ENCODE data around the gene FBXL13. TPM values are rescaled to one million over a fixed set of nuclear protein-coding genes. Genes with fewer than 3 reads are reported as not detected.
"Not testable (repeated sequence)": the region's sequence is repeated elsewhere in the genome, so short reads cannot be mapped to it uniquely, and the experiment has no call there.

The FBXL13 gene
- total and polyA plus RNA-seq, 5 experiments from 2014 or later, result 0.28 to 3.3 (median 1.3) TPM

DNA sequence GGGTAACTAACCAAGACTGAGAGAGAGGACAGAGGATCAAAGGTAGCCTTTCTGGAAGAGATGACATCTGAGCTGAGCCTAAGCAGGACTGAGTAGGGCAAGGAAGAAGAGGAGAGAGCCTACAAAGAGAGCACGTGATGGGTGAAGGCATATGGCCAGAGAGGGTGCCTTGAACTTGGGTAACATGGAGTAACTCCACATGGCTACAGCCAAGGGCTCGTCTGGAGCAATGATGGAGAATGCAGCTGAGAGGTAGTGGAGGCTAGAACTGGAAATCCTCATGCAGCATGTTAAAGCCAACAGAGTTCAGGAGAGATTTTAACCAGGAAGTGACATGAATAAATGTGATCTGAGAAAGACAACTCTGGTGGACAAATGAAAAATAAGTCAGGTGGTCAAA is 84.0 kb downstream of the FBXL13 start:
- no peaks in the 10 kb centered on the region for H3K9me3 Mint-ChIP-seq
- no peak overlapping the region for H3K27ac Mint-ChIP-seq
- H3K4me3 Mint-ChIP-seq, result no peak overlapping the region
- no peak for DNase-seq
- no peak for ATAC-seq
- peaks cover 0 to 7% (median 0%) of the 10 kb centered on the region in 4 donors for H3K4me1 Mint-ChIP-seq
- no peaks in the 10 kb centered on the region for H3K27me3 Mint-ChIP-seq
- POLR2A ChIA-PET, result no interaction called here
- no peaks in the 10 kb centered on the region for H3K36me3 Mint-ChIP-seq

DNA sequence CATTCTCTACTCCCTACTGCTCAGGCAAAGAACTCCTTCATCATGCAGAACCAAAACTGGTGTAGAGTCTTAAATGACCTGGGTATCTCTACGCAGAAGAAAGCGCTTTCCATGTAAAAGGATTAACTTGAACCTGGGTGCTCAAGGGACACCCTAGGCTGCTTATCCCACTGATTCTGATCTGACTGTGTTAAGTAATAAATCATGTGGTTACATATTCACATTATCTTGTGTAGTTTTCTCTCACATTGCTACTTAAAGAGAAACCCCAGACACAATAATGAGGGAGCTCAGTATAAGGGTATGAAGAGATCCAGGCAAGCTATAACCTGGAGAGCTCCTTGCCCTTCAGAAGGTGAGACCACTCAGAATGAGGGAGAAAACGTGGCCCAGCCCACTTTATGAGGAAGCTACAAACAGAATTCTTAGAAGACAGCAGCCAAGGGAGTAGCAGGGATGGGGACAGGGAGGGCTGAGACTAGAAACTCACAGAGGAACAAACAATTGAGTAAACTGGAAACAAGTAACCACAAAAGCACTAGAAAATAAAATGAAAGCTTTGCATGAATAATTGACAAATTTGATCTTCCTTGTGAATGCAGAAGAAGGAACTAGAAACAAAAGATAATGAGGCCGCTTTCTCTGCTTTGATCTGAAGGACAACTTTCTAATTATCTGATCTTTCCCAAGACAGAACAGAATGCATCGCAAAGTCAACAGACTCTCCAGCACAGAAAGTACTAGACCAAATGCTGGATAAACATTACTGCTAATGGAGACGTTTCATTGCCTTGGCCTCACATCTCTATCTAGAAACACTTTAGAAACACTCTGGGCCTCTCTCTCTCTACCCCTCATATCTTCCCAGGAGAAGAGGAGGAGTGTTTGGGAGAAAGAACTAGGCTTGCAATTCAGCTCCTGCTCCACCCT is 85.7 kb downstream of the FBXL13 start:
- Mint-ChIP-seq H3K4me3 (no peak overlapping the region), H3K9me3 (no peaks in the 10 kb centered on the region), H3K4me1 (peaks cover 0 to 7% (median 0%) of the 10 kb centered on the region in 4 donors), H3K27ac (no peak overlapping the region), H3K27me3 (no peaks in the 10 kb centered on the region), H3K36me3 (no peaks in the 10 kb centered on the region)
- ATAC-seq (no peak), DNase-seq (no peak)
- POLR2A ChIA-PET, result no interaction called here

DNA sequence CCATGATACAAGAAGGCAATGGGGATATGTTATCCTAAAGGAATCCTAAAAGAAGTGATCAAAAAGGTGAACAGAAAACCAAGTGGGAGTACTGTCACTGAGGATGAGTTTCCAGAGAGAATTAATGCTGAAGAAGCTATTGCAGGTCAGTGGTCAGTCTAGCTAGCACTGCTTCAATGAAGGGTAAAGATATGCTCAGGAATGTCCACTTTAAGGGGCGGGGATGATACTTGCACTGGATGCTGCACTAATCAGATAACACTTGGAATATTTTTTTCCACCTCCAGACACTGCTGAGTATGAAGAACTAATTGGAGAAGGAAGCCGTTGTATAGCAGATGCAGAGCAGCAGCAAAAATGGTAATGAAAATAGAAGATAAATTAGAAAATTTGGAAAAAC is 86.5 kb downstream of the FBXL13 start:
- Mint-ChIP-seq H3K4me3 (no peak overlapping the region), H3K27ac (no peak overlapping the region), H3K27me3 (no peaks in the 10 kb centered on the region), H3K9me3 (no peaks in the 10 kb centered on the region), H3K4me1 (peaks cover 0 to 7% (median 0%) of the 10 kb centered on the region in 4 donors), H3K36me3 (no peaks in the 10 kb centered on the region)
- POLR2A ChIA-PET, result no interaction called here
- ATAC-seq, result no peak
- no peak for DNase-seq

DNA sequence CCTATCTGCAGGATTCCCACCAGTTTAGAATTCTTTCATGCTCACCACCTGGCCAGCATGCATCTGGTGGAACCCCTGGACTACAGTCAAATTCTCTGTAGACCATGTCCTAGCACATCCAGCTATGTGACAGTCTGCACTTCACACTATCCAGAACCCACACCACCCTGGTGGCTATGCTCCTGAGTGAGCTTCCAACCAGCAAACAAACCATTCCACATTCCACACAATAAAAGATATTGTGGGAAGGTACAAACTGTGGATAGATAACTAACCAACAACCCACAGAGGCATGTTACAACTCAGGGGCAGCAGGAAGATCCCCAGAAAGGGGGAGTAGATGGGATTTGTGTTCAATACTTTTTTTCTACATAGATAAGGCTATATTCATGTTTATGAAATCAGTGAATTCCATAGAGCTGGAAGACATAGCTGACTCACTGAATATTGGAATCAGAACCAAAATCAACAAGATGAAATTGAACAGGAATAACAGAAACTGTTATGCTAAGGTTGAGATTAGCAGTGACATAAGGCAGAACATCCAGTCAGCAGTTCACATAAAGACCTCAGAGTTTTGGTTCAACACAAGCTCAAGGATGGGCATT is 89.3 kb downstream of the FBXL13 start:
- no peaks in the 10 kb centered on the region for H3K36me3 Mint-ChIP-seq
- POLR2A ChIA-PET, result no interaction called here
- peaks cover 0 to 5% (median 0%) of the 10 kb centered on the region in 4 donors for H3K4me1 Mint-ChIP-seq
- ATAC-seq (no peak), DNase-seq (no peak)
- no peak overlapping the region for H3K4me3 Mint-ChIP-seq
- H3K9me3 Mint-ChIP-seq, result no peaks in the 10 kb centered on the region
- H3K27ac Mint-ChIP-seq, result no peak overlapping the region
- no peaks in the 10 kb centered on the region for H3K27me3 Mint-ChIP-seq

DNA sequence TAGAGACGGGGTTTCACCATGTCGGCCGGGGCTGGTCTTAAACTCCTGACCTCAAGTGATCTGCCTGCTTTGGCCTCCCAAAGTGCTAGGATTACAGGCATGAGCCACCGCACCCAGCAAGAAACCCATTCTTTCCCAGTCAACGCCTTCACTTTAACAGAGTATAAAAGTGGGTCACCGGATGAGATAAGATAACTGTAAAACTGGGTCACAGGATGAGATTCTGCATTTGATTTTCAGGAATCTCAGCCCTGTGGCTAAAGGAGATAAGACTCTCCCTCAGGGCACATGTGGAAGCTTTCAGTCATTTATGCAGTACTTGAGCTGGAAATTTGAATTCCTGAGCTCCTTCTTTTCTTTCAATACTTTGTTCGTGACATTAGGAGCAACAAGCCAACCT is 91.0 kb downstream of the FBXL13 start:
- POLR2A ChIA-PET, result no interaction called here

DNA sequence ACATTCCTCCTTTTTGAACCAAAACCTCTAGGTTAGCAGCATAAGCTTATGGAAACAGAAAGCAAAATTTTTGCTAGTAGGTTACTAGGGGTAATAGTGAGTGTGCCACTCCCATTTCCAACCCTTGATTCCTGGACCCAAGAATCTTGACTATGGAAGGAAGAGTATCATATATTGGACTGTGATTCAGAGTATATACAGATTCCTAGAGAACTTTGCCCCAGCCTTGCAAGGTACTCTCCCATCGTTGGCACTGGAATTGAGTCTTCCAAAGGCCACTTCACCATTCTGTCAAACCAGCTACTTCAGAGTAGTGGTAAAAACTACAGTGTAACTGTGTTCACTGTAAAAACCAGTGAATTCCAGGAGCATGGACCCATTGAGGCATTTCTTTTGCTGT is 92.4 kb downstream of the FBXL13 start:
- Mint-ChIP-seq H3K27ac (no peak overlapping the region), H3K36me3 (peaks cover 0 to 2% (median 0%) of the 10 kb centered on the region in 3 donors), H3K4me3 (no peak overlapping the region), H3K4me1 (no peaks in the 10 kb centered on the region), H3K9me3 (peaks cover 0 to 1% (median 0%) of the 10 kb centered on the region in 9 donors), H3K27me3 (no peaks in the 10 kb centered on the region)
- DNase-seq, result no peak
- no peak for ATAC-seq
- POLR2A ChIA-PET, result interaction anchor here (0.6 kb wide), 1 partner anchor 1973 kb away, joined by 6 read pairs; no protein-coding TSS in a partner anchor

More for the DNA sequence above, 91.0 kb downstream of the FBXL13 start:
- ATAC-seq (no peak), DNase-seq (no peak)
- H3K27me3 Mint-ChIP-seq, result no peaks in the 10 kb centered on the region
- H3K36me3 Mint-ChIP-seq, result peaks cover 0 to 2% (median 0%) of the 10 kb centered on the region in 3 donors
- H3K9me3 Mint-ChIP-seq, result no peaks in the 10 kb centered on the region
- H3K4me1 Mint-ChIP-seq, result no peaks in the 10 kb centered on the region
- H3K4me3 Mint-ChIP-seq, result no peak overlapping the region
- H3K27ac Mint-ChIP-seq, result no peak overlapping the region

DNA sequence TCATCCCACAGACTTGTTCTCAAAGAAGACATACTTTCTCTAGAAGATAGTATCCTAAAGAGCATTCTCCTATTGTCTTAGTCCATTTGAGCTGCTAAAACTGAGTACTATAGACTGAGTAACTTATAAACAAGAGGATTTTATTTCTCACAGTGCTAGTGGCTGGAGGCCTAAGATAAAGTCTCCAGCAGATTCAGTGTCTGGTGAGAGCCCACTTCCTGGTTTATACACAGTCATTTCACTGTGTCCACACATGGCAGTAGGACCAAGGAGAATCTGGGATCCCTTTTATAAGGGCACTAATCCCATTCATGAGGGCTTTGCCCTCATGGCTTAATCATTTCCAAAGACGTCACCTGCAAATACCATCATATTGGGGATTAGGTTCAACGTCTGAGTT is 93.1 kb downstream of the FBXL13 start:
- Mint-ChIP-seq H3K36me3 (peaks cover 0 to 2% (median 0%) of the 10 kb centered on the region in 3 donors), H3K9me3 (peaks cover 0 to 1% (median 0%) of the 10 kb centered on the region in 9 donors), H3K27me3 (peaks cover 0 to 4% (median 0%) of the 10 kb centered on the region in 5 donors), H3K4me3 (no peak overlapping the region), H3K27ac (no peak overlapping the region), H3K4me1 (no peaks in the 10 kb centered on the region)
- no peak for DNase-seq
- ATAC-seq, result no peak
- POLR2A ChIA-PET, result no interaction called here

DNA sequence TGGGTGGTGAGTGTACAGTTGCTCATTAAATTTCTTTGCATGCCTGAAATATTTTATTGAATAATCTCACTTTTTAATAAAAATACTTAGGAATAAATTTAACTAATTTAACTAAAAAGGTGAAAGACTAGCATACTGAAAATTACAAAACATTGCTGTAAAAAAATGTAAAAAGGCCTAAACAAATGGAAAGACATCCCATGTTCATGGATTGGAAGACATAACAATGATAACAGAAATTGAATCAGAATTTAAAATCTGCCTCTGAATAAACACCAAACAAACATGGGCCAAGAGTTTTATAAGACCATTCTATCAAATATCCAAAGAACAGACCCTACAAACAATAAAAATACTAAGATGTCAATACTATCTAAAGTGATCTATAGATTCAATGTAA is 94.9 kb downstream of the FBXL13 start:
- Mint-ChIP-seq H3K4me1 (peaks cover 0 to 3% (median 0%) of the 10 kb centered on the region in 4 donors), H3K4me3 (no peak overlapping the region), H3K9me3 (peaks cover 0 to 1% (median 0%) of the 10 kb centered on the region in 9 donors), H3K36me3 (peaks cover 0 to 2% (median 0%) of the 10 kb centered on the region in 3 donors), H3K27ac (no peak overlapping the region), H3K27me3 (peaks cover 0 to 4% (median 0%) of the 10 kb centered on the region in 5 donors)
- DNase-seq (no peak), ATAC-seq (no peak)
- POLR2A ChIA-PET, result no interaction called here

DNA sequence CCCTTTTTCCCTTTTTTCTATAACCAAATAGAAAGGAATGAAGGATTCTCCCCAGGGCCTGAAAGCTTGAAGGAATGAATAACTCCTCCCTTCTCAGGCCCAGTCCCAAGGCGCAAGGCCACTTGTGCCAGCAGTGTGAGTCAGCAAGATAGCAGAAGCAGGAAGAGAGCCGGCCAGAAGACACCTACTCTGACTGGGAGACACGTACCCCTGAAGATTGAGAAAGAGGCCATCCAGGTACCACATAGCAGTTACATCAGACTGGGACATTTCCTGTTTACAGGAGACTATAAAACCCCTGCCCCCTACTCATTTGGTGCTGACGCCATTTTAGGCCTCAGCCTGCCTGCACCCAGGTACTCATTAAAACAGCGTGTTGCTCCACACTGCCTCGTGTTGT is 96.3 kb downstream of the FBXL13 start:
- Mint-ChIP-seq H3K4me3 (no peak overlapping the region), H3K4me1 (peaks cover 0 to 6% (median 0%) of the 10 kb centered on the region in 4 donors), H3K36me3 (peaks cover 0 to 2% (median 0%) of the 10 kb centered on the region in 3 donors), H3K9me3 (peaks cover 0 to 1% (median 0%) of the 10 kb centered on the region in 9 donors), H3K27me3 (peaks cover 0 to 4% (median 0%) of the 10 kb centered on the region in 5 donors), H3K27ac (no peak overlapping the region)
- DNase-seq (no peak), ATAC-seq (no peak)
- POLR2A ChIA-PET, result no interaction called here

DNA sequence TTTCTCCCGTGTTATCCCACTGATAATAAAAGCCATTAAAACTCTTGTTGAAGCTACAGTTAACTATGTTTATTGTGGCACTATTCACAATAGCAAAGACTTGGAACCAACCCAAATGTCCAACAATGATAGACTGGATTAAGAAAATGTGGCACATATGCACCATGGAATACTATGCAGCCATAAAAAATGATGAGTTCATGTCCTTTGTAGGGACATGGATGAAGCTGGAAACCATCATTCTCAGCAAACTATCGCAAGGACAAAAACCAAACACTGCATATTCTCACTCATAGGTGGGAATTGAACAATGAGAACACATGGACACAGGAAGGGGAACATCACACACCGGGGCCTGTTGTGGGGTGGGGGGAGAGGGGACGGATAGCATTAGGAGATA is 97.0 kb downstream of the FBXL13 start:
- H3K4me1 Mint-ChIP-seq, DNase-seq, H3K36me3 Mint-ChIP-seq, H3K27ac Mint-ChIP-seq, H3K27me3 Mint-ChIP-seq, H3K9me3 Mint-ChIP-seq, ATAC-seq, H3K4me3 Mint-ChIP-seq, POLR2A ChIA-PET: not testable (repeated sequence)

DNA sequence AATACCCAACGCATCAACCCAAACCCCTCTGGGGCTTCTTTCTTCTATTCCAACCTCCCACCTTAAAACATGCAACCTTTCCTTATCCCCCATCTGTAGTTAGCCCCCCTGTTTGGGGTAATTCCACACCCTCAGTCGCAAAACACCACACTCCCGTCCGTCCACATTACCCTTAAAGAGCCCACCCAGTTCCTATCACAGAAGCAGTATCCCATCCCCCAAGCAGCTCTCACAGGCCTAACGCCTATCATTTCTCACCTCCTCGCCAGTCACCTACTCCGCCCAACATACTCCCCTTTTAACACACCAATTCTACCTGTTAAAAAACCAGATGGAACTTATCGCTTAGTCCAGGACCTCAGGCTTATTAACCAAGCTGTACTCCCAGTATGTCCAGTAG is 98.1 kb downstream of the FBXL13 start:
- H3K27me3 Mint-ChIP-seq, result peaks cover 0 to 4% (median 0%) of the 10 kb centered on the region in 5 donors
- POLR2A ChIA-PET, result no interaction called here
- H3K4me1 Mint-ChIP-seq, result peaks cover 0 to 6% (median 0%) of the 10 kb centered on the region in 4 donors
- peaks cover 0 to 2% (median 0%) of the 10 kb centered on the region in 3 donors for H3K36me3 Mint-ChIP-seq
- ATAC-seq, result no peak
- no peak overlapping the region for H3K4me3 Mint-ChIP-seq
- no peak overlapping the region for H3K27ac Mint-ChIP-seq
- no peak for DNase-seq
- H3K9me3 Mint-ChIP-seq, result peaks cover 0 to 1% (median 0%) of the 10 kb centered on the region in 9 donors

DNA sequence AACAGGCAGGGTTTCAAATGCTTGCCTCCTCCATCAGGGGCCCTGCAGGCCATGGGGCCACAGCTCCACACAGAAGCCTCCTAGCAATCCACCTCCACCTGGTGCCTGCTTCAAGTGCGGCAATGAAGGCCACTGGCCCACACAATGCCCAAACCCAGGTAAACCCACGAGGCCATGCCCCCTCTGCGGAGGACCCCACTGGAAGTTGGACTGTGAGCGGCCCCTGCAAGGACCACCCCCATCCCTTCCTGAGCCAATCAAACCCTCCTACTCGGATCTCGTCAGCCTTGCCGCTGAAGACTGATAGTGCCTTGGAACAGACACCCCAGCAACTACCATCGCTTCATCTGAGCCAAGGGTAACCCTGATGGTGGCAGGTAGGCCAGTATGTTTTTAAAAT is 98.7 kb downstream of the FBXL13 start:
- POLR2A ChIA-PET, result no interaction called here
- H3K9me3 Mint-ChIP-seq, result peaks cover 0 to 1% (median 0%) of the 10 kb centered on the region in 9 donors
- ATAC-seq, result no peak
- peaks cover 0 to 6% (median 0%) of the 10 kb centered on the region in 4 donors for H3K4me1 Mint-ChIP-seq
- peaks cover 0 to 4% (median 0%) of the 10 kb centered on the region in 5 donors for H3K27me3 Mint-ChIP-seq
- H3K27ac Mint-ChIP-seq, result no peak overlapping the region
- H3K36me3 Mint-ChIP-seq, result peaks cover 0 to 2% (median 0%) of the 10 kb centered on the region in 3 donors
- no peak for DNase-seq
- no peak overlapping the region for H3K4me3 Mint-ChIP-seq

All from naive thymus-derived CD8-positive, alpha-beta T cell (primary cell).